Loucy (cell line): ENCODE data around the gene ALG6.
"Not testable (repeated sequence)": the region's sequence is repeated elsewhere in the genome, so short reads cannot be mapped to it uniquely, and the experiment has no call there.

ENCODE experiments used
- H2AFZ ChIP-seq: fragments of 200-600 bp; sonication (generic); 2 replicates; pipeline ENCODE4 v1.6.0; 2016; ENCODE audit warnings: antibody characterized with exemption, mild to moderate bottlenecking, low read length, moderate library complexity
- H3F3A ChIP-seq: fragments of 200-600 bp; 2 replicates; pipeline ENCODE4 v1.6.0; 2016; ENCODE audit warnings: antibody characterized with exemption, low read depth, mild to moderate bottlenecking
- H3K27me3 ChIP-seq: fragments of 200-600 bp; sonication (generic); 2 replicates; pipeline ENCODE4 v1.6.1; 2014; ENCODE audit warnings: low read length, mild to moderate bottlenecking; ENCODE audit not compliant: insufficient read depth, poor library complexity, severe bottlenecking
- H3K36me3 ChIP-seq: fragments of 200-600 bp; sonication (generic); 2 replicates; pipeline ENCODE4 v1.6.1; 2016; ENCODE audit warnings: low read length; ENCODE audit not compliant: insufficient read depth
- H3K4me1 ChIP-seq: fragments of 200-600 bp; sonication (generic); 2 replicates; pipeline ENCODE4 v1.5.1; 2014; ENCODE audit warnings: low read length, mild to moderate bottlenecking; ENCODE audit not compliant: insufficient read depth, poor library complexity, severe bottlenecking
- H3K4me2 ChIP-seq: fragments of 200-600 bp; sonication (generic); 2 replicates; pipeline ENCODE4 v1.6.0; 2014; ENCODE audit warnings: antibody characterized with exemption, low read length, low read depth, mild to moderate bottlenecking; ENCODE audit not compliant: poor library complexity, severe bottlenecking
- H3K4me3 ChIP-seq: fragments of 200-600 bp; sonication (generic); 2 replicates; pipeline ENCODE4 v1.5.1; 2014; ENCODE audit warnings: low read length, mild to moderate bottlenecking, mixed read lengths; ENCODE audit not compliant: poor library complexity, severe bottlenecking
- H3K79me2 ChIP-seq: fragments of 200-600 bp; sonication (generic); 2 replicates; pipeline ENCODE4 v1.6.1; 2014; ENCODE audit warnings: low read length; ENCODE audit not compliant: insufficient read depth
- H3K9ac ChIP-seq: fragments of 200-600 bp; sonication (generic); 2 replicates; pipeline ENCODE4 v1.6.0; 2014; ENCODE audit warnings: mild to moderate bottlenecking, low read depth, low read length, moderate library complexity; ENCODE audit not compliant: poor library complexity, severe bottlenecking
- H3K9me2 ChIP-seq: fragments of 200-600 bp; sonication (generic); replicated peaks from 2 replicates; pipeline ENCODE4 v1.6.1; 2016; ENCODE audit warnings: low read depth, low read length, mixed read lengths
- H3K9me3 ChIP-seq: fragments of 200-600 bp; sonication (generic); 2 replicates; pipeline ENCODE4 v1.6.1; 2014; ENCODE audit warnings: mild to moderate bottlenecking, antibody characterized with exemption, low read length, low read depth; ENCODE audit not compliant: insufficient read depth
- H4K20me1 ChIP-seq: fragments of 200-600 bp; sonication (generic); 2 replicates; pipeline ENCODE4 v1.6.0; 2014; ENCODE audit warnings: antibody characterized with exemption, low read length, mild to moderate bottlenecking; ENCODE audit not compliant: insufficient read depth, poor library complexity, severe bottlenecking
- CTCF ChIP-seq: fragments of 200-600 bp; sonication (generic); conservative IDR thresholded peaks from 2 replicates; pipeline ENCODE4 v1.5.1; 2014; ENCODE audit warnings: mild to moderate bottlenecking, antibody characterized with exemption, low read length
- EZH2phosphoT487 ChIP-seq: fragments of 200-600 bp; IDR thresholded peaks from 2 replicates; pipeline ENCODE4 v1.6.1; 2018; ENCODE audit warnings: antibody characterized with exemption, mild to moderate bottlenecking, moderate library complexity, borderline replicate concordance

The ALG6 gene

GRCh38 chr1:63463248-63463647, 95.8 kb downstream of the ALG6 start:
- H3K4me2 ChIP-seq: no peak overlapping the region
- peaks cover 12% of the 10 kb centered on the region for H3K36me3 ChIP-seq
- H3K9me2 ChIP-seq: no peaks in the 10 kb centered on the region
- H2AFZ ChIP-seq: no peak overlapping the region
- H3K9ac ChIP-seq: no peak overlapping the region
- H3K79me2 ChIP-seq: no peaks in the 10 kb centered on the region
- H3K4me3 ChIP-seq: no peak overlapping the region
- no peaks in the 10 kb centered on the region for H3K27me3 ChIP-seq
- H3F3A ChIP-seq: no peaks in the 10 kb centered on the region
- H4K20me1 ChIP-seq: no peaks in the 10 kb centered on the region
- TF ChIP-seq EZH2phosphoT487: no peak
- no peak for TF ChIP-seq CTCF
- H3K4me1 ChIP-seq: no peaks in the 10 kb centered on the region
- peaks cover 12% of the 10 kb centered on the region for H3K9me3 ChIP-seq

- Histone ChIP-seq H2AFZ (no peak overlapping the region), H3K27me3 (no peaks in the 10 kb centered on the region), H3K79me2 (no peaks in the 10 kb centered on the region), H3K9me2 (no peaks in the 10 kb centered on the region), H3F3A (no peaks in the 10 kb centered on the region), H3K36me3 (peaks cover 19% of the 10 kb centered on the region), H3K4me2 (no peak overlapping the region), H4K20me1 (no peaks in the 10 kb centered on the region), H3K4me1 (no peaks in the 10 kb centered on the region), H3K4me3 (no peak overlapping the region), H3K9ac (no peak overlapping the region), H3K9me3 (peaks cover 12% of the 10 kb centered on the region)
- no peak for TF ChIP-seq CTCF
- TF ChIP-seq EZH2phosphoT487: no peak
These were observed 98.8 kb downstream of the ALG6 start for GRCh38 chr1:63466181-63466580.

- Histone ChIP-seq H3K27me3 (no peaks in the 10 kb centered on the region), H4K20me1 (no peaks in the 10 kb centered on the region), H3K79me2 (no peaks in the 10 kb centered on the region), H3K4me2 (no peak overlapping the region), H3F3A (no peaks in the 10 kb centered on the region), H3K9me3 (peaks cover 6% of the 10 kb centered on the region), H3K4me3 (no peak overlapping the region), H2AFZ (no peak overlapping the region), H3K9me2 (no peaks in the 10 kb centered on the region), H3K36me3 (peaks cover 14% of the 10 kb centered on the region), H3K4me1 (no peaks in the 10 kb centered on the region), H3K9ac (no peak overlapping the region)
- TF ChIP-seq EZH2phosphoT487 (no peak), CTCF (peak; percentile 46)
These were observed 99.3 kb downstream of the ALG6 start for GRCh38 chr1:63466759-63467158.

- H3K79me2 ChIP-seq, H3K9me3 ChIP-seq, H3K4me3 ChIP-seq, H3K9me2 ChIP-seq, H3K27me3 ChIP-seq, H3K36me3 ChIP-seq, H3F3A ChIP-seq, H3K4me1 ChIP-seq, H3K9ac ChIP-seq, H2AFZ ChIP-seq, H3K4me2 ChIP-seq, H4K20me1 ChIP-seq: not testable (repeated sequence)
These were observed 101.3 kb downstream of the ALG6 start for GRCh38 chr1:63468683-63469082.
